A673 (cell line): ENCODE results near the gene ATP2B1.

Experiments used
- CTCF ChIP-seq: fragments of 300-800, 200-600 bp; sonication (generic); conservative IDR thresholded peaks from 2 replicates; pipeline ENCODE4 v1.5.1; 2017; ENCODE audit warnings: low read depth, mild to moderate bottlenecking, antibody characterized with exemption, low read length, moderate library complexity, mixed read lengths
- EZH2 ChIP-seq: fragments of 200-600 bp; sonication (generic); IDR thresholded peaks from 2 replicates; pipeline ENCODE4 v1.6.1; 2017; ENCODE audit warnings: borderline replicate concordance, low read depth, mild to moderate bottlenecking, mixed read lengths, antibody characterized with exemption, low read length; ENCODE audit not compliant: poor library complexity, severe bottlenecking

GRCh38 chr12:89701606-89702206 lies 6.9 kb downstream of the ATP2B1 start:
- TF ChIP-seq CTCF (0 out of 2 replicates have a peak, but pooled peaks have one; percentile 11), EZH2 (no peak)
